Measurements from ENCODE around the gene ROBO1. TPM values are rescaled to one million over a fixed set of nuclear protein-coding genes. Genes with fewer than 3 reads are reported as not detected.

The ROBO1 gene
- total and polyA plus RNA-seq, 12 donors = 6.4 to 144 (median 43.9) TPM

DNA sequence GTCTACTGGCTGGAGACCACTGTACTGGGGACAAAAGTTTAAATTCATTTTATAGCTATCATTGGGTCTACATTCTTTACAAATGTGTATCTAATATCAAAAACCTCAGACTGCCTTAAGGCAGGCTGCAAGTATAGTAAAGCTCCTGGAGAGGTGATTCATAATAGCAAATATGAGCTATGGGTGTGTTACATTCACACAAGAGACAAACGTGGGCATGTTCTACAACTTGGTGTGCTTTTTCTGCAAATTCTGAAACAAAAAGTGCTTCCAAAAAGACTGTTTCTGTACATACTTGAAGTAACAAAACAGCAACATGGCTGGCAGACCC is 1101.4 kb downstream of the ROBO1 start:
- no peak for TF ChIP-seq POLR2A (IDR thresholded peaks at IDR 0.05)
- TF ChIP-seq, protein P1, sequence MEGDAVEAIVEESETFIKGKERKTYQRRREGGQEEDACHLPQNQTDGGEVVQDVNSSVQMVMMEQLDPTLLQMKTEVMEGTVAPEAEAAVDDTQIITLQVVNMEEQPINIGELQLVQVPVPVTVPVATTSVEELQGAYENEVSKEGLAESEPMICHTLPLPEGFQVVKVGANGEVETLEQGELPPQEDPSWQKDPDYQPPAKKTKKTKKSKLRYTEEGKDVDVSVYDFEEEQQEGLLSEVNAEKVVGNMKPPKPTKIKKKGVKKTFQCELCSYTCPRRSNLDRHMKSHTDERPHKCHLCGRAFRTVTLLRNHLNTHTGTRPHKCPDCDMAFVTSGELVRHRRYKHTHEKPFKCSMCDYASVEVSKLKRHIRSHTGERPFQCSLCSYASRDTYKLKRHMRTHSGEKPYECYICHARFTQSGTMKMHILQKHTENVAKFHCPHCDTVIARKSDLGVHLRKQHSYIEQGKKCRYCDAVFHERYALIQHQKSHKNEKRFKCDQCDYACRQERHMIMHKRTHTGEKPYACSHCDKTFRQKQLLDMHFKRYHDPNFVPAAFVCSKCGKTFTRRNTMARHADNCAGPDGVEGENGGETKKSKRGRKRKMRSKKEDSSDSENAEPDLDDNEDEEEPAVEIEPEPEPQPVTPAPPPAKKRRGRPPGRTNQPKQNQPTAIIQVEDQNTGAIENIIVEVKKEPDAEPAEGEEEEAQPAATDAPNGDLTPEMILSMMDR (IDR thresholded peaks at IDR 0.05) = no peak
- intact Hi-C loops (cut with DNase I) = no loop called here
- Histone ChIP-seq H3K27ac (no peak overlapping the region), H3K27me3 (no peaks in the 10 kb centered on the region), H3K9me3 (replicated peaks in 1 of 3) (no peaks in the 10 kb centered on the region), H3K4me3 (no peak overlapping the region), H3K4me1 (replicated peaks in 1 of 2) (no peaks in the 10 kb centered on the region), H3K36me3 (replicated peaks in 1 of 2) (no peaks in the 10 kb centered on the region)
- 68 to 84% (median 73%) methylated on average over 1 of the region's 1 CpG for WGBS, 4 donors
- no peak for DNase-seq

DNA sequence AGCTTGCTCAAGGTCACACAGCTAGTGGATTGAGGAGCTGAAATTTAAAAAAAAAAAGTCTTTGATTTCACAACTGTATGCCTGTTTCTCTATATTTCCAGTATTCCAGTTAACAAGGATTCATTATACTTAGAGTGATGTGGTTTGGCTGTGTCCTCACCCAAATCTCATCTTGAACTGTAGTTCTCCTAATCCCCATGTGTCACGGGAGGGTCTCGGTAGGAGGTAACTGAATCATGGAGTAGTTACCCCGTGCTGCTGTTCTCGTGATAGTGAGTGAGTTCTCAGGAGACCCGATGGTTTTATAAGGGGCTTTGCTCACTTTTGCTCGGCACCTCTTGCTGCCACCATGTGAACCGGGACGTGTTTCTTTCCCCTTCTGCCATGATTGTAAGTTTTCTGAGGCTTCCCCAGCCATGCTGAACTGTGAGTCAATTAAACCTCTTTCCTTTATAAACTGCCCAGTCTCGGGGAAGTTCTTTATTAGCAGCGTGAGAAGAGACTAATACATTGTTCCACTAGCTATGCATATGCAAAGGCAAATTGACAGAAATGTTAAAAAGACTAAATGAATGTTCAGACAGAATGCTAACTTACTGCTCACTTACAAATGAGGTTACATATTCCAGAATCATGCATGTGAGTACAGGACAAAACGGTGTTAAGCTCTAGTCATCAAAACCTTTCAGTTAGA is 1101.9 kb downstream of the ROBO1 start:
- no peak for DNase-seq
- peaks cover 0 to 1% (median 0%) of the 10 kb centered on the region in 3 donors for H3K9me3 ChIP-seq (replicated peaks in 1 of 3)
- TF ChIP-seq, protein P1 (IDR thresholded peaks at IDR 0.05) = no peak
- TF ChIP-seq POLR2A (IDR thresholded peaks at IDR 0.05) = no peak
- H3K27me3 ChIP-seq = no peaks in the 10 kb centered on the region
- no peak overlapping the region for H3K4me3 ChIP-seq
- no peaks in the 10 kb centered on the region for H3K4me1 ChIP-seq (replicated peaks in 1 of 2)
- H3K36me3 ChIP-seq (replicated peaks in 1 of 2) = no peaks in the 10 kb centered on the region
- intact Hi-C loops (cut with DNase I) = no loop called here
- 94 to 97% (median 95%) methylated on average over 11 of the region's 11 CpGs for WGBS, 4 donors
- H3K27ac ChIP-seq = no peak overlapping the region

DNA sequence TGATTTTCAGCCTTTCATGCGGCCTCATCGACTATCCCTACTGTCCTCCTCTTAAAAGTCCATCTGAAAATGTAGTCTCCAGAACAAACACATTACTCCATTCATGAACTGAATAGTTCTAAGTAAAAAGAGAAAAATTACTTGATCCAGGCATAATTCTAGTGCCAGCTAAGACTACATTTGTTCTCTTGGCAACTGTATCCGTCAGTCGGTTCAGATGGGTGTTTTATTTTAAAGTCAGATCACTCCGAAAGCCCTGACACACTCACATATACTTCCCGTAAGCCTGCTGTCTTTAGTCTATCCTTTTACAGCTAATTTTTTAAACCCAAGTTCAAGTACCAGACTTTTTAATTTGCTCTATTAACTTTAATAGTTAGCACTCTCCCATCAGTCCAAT is 1102.7 kb downstream of the ROBO1 start:
- intact Hi-C loops (cut with DNase I) = no loop called here
- H3K27me3 ChIP-seq = no peaks in the 10 kb centered on the region
- TF ChIP-seq, protein P1 (IDR thresholded peaks at IDR 0.05) = no peak
- no peak for TF ChIP-seq POLR2A (IDR thresholded peaks at IDR 0.05)
- 86 to 97% (median 95%) methylated on average over 6 of the region's 6 CpGs for WGBS, 4 donors
- H3K27ac ChIP-seq = no peak overlapping the region
- no peaks in the 10 kb centered on the region for H3K36me3 ChIP-seq (replicated peaks in 1 of 2)
- DNase-seq = no peak
- H3K4me1 ChIP-seq (replicated peaks in 1 of 2) = no peaks in the 10 kb centered on the region
- H3K4me3 ChIP-seq = no peak overlapping the region
- peaks cover 0 to 7% (median 0%) of the 10 kb centered on the region in 3 donors for H3K9me3 ChIP-seq (replicated peaks in 1 of 3)

DNA sequence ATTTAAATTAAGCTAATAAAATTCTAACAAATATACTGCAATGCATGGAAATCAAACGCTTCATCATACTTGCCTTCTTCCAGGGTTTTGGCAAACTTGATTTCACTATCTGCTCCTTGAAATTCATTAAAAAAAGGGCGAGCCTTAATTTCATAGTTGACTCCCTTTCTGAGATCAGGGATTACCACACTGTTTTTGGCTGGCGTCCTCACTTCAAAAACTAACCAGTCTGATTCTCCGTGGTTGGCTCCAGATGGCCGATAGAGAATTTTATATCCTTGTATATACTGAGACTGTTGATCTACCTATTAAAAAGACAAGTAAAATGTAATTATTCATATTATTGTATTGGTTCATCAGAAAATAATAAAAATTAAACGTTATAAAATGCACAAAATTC is 1106.8 kb downstream of the ROBO1 start:
- Histone ChIP-seq H3K27me3 (no peaks in the 10 kb centered on the region), H3K36me3 (replicated peaks in 1 of 2) (no peaks in the 10 kb centered on the region), H3K27ac (no peak overlapping the region), H3K9me3 (replicated peaks in 1 of 3) (peaks cover 0 to 7% (median 0%) of the 10 kb centered on the region in 3 donors), H3K4me1 (replicated peaks in 1 of 2) (no peaks in the 10 kb centered on the region), H3K4me3 (no peak overlapping the region)
- WGBS, 4 donors = 76 to 91% (median 85%) methylated on average over 6 of the region's 6 CpGs
- TF ChIP-seq, protein P1 (IDR thresholded peaks at IDR 0.05) = no peak
- intact Hi-C loops (cut with DNase I) = loop anchor here (5.0 kb wide), 1 partner anchor 371 kb away; no protein-coding TSS in a partner anchor
- no peak for DNase-seq
